Measurements from ENCODE around the gene HDAC7. TPM values are rescaled to one million over a fixed set of nuclear protein-coding genes. Genes with fewer than 3 reads are reported as not detected.
"Not testable (repeated sequence)": the region's sequence is repeated elsewhere in the genome, so short reads cannot be mapped to it uniquely, and the experiment has no call there.

The HDAC7 gene
- polyA plus RNA-seq, 1 donor, result 59.5 TPM

- DNase-seq (ENCODE audit: low read depth), result no peak
Measured at GRCh38 chr12:47849261-47849660, 29.6 kb upstream of the HDAC7 start.

- no peak for DNase-seq (ENCODE audit: low read depth)
Measured at GRCh38 chr12:47848853-47849252, 29.1 kb upstream of the HDAC7 start.

- no peak for DNase-seq (ENCODE audit: low read depth)
Measured at GRCh38 chr12:47846294-47846996, 26.7 kb upstream of the HDAC7 start.

GRCh38 chr12:47845081-47845480 lies 25.4 kb upstream of the HDAC7 start:
- no peak for DNase-seq (ENCODE audit: low read depth)

- DNase-seq (ENCODE audit: low read depth), result no peak
Measured at GRCh38 chr12:47844264-47845019, 24.7 kb upstream of the HDAC7 start.

GRCh38 chr12:47843226-47843980 lies 23.7 kb upstream of the HDAC7 start:
- DNase-seq (ENCODE audit: low read depth), result no peak

GRCh38 chr12:47842543-47842942 lies 22.8 kb upstream of the HDAC7 start:
- DNase-seq (ENCODE audit: low read depth), result not testable (repeated sequence)

- DNase-seq (ENCODE audit: low read depth), result no peak
Measured at GRCh38 chr12:47841910-47842309, 22.2 kb upstream of the HDAC7 start.

GRCh38 chr12:47841501-47841900 lies 21.8 kb upstream of the HDAC7 start:
- no peak for DNase-seq (ENCODE audit: low read depth)

GRCh38 chr12:47840571-47840970 lies 20.9 kb upstream of the HDAC7 start:
- DNase-seq (ENCODE audit: low read depth), result no peak

GRCh38 chr12:47839214-47839876 lies 19.6 kb upstream of the HDAC7 start:
- no peak for DNase-seq (ENCODE audit: low read depth)

- no peak for DNase-seq (ENCODE audit: low read depth)
Measured at GRCh38 chr12:47838286-47838931, 18.7 kb upstream of the HDAC7 start.

- no peak for DNase-seq (ENCODE audit: low read depth)
Measured at GRCh38 chr12:47837190-47838171, 17.8 kb upstream of the HDAC7 start.

- DNase-seq (ENCODE audit: low read depth), result no peak
Measured at GRCh38 chr12:47835831-47836155, 16.1 kb upstream of the HDAC7 start.

- DNase-seq (ENCODE audit: low read depth), result no peak
Measured at GRCh38 chr12:47835006-47835830, 15.5 kb upstream of the HDAC7 start.

GRCh38 chr12:47834199-47834903 lies 14.6 kb upstream of the HDAC7 start:
- no peak for DNase-seq (ENCODE audit: low read depth)

GRCh38 chr12:47833591-47834012 lies 13.9 kb upstream of the HDAC7 start:
- DNase-seq (ENCODE audit: low read depth), result no peak

GRCh38 chr12:47832263-47832933 lies 12.7 kb upstream of the HDAC7 start:
- DNase-seq (ENCODE audit: low read depth), result no peak

Measured in forelimb muscle (tissue), 1 donor.